DMS 273 treated with DMSO at 0.1 percent for 48 hours (cell line): ENCODE results near the gene FSTL4.

ENCODE experiments used
- DNase-seq: peaks from one replicate; lab custom pipeline; 2025; lab: John Stamatoyannopoulos, UW

The FSTL4 gene

GRCh38 chr5:133610489-133611356 is 1.6 kb downstream of the FSTL4 start:
- no peak for DNase-seq

GRCh38 chr5:133607451-133607850 is 4.9 kb downstream of the FSTL4 start:
- no peak for DNase-seq

GRCh38 chr5:133606835-133607234 is 5.5 kb downstream of the FSTL4 start:
- DNase-seq = no peak

GRCh38 chr5:133605323-133605722 is 7.0 kb downstream of the FSTL4 start:
- no peak for DNase-seq

GRCh38 chr5:133603711-133604110 is 8.6 kb downstream of the FSTL4 start:
- no peak for DNase-seq

GRCh38 chr5:133602835-133603380 is 9.4 kb downstream of the FSTL4 start:
- DNase-seq = no peak

- no peak for DNase-seq
Observed at GRCh38 chr5:133599600-133599999, 12.7 kb downstream of the FSTL4 start.

- DNase-seq = no peak
Observed at GRCh38 chr5:133599044-133599443, 13.3 kb downstream of the FSTL4 start.

GRCh38 chr5:133596049-133596448 is 16.3 kb downstream of the FSTL4 start:
- no peak for DNase-seq

- no peak for DNase-seq
Observed at GRCh38 chr5:133595465-133595864, 16.9 kb downstream of the FSTL4 start.

- no peak for DNase-seq
Observed at GRCh38 chr5:133589286-133589685, 23.1 kb downstream of the FSTL4 start.

- no peak for DNase-seq
Observed at GRCh38 chr5:133582971-133583370, 29.4 kb downstream of the FSTL4 start.

GRCh38 chr5:133581918-133582317 is 30.4 kb downstream of the FSTL4 start:
- no peak for DNase-seq

GRCh38 chr5:133581348-133581747 is 31.0 kb downstream of the FSTL4 start:
- DNase-seq = no peak

- no peak for DNase-seq
Observed at GRCh38 chr5:133580618-133581017, 31.7 kb downstream of the FSTL4 start.

GRCh38 chr5:133579766-133580165 is 32.6 kb downstream of the FSTL4 start:
- DNase-seq = no peak

GRCh38 chr5:133569347-133569746 is 43.0 kb downstream of the FSTL4 start:
- no peak for DNase-seq

- no peak for DNase-seq
Observed at GRCh38 chr5:133565993-133566392, 46.3 kb downstream of the FSTL4 start.

- DNase-seq = no peak
Observed at GRCh38 chr5:133564921-133565565, 47.3 kb downstream of the FSTL4 start.

- no peak for DNase-seq
Observed at GRCh38 chr5:133562554-133562953, 49.8 kb downstream of the FSTL4 start.

- DNase-seq = no peak
Observed at GRCh38 chr5:133559960-133560359, 52.4 kb downstream of the FSTL4 start.

- DNase-seq = no peak
Observed at GRCh38 chr5:133556551-133556950, 55.8 kb downstream of the FSTL4 start.

GRCh38 chr5:133554279-133554678 is 58.1 kb downstream of the FSTL4 start:
- DNase-seq = no peak
